HG03103 (cell line): ENCODE data around the gene MBOAT2.

ENCODE experiments used
- ATAC-seq: cut with Tn5 transposase; IDR thresholded peaks from one replicate; pipeline ENCODE4 v1.9.1; 2021; ENCODE audit warnings: low read depth; ENCODE audit not compliant: unreplicated experiment

MBOAT2 gene

GRCh38 chr2:8870441-8870840 lies 133.0 kb downstream of the MBOAT2 start:
- no peak for ATAC-seq

GRCh38 chr2:8867363-8867762 lies 136.1 kb downstream of the MBOAT2 start:
- no peak for ATAC-seq

- ATAC-seq: no peak
Measured at GRCh38 chr2:8863331-8863953, 140.0 kb downstream of the MBOAT2 start.

GRCh38 chr2:8862230-8862629 lies 141.3 kb downstream of the MBOAT2 start:
- ATAC-seq: no peak

GRCh38 chr2:8861797-8862196 lies 141.7 kb downstream of the MBOAT2 start:
- no peak for ATAC-seq

- ATAC-seq: no peak
Measured at GRCh38 chr2:8860239-8860638, 143.2 kb downstream of the MBOAT2 start.

- no peak for ATAC-seq
Measured at GRCh38 chr2:8858910-8859309, 144.6 kb downstream of the MBOAT2 start.

GRCh38 chr2:8858264-8858663 lies 145.2 kb downstream of the MBOAT2 start:
- ATAC-seq: no peak

GRCh38 chr2:8857709-8858108 lies 145.8 kb downstream of the MBOAT2 start:
- ATAC-seq: no peak

- ATAC-seq: no peak
Measured at GRCh38 chr2:8856176-8856575, 147.3 kb downstream of the MBOAT2 start.

- ATAC-seq: no peak
Measured at GRCh38 chr2:8855010-8855409, 148.5 kb downstream of the MBOAT2 start.

- ATAC-seq: no peak
Measured at GRCh38 chr2:8853426-8853825, 150.1 kb downstream of the MBOAT2 start.

GRCh38 chr2:8851811-8852560 lies 151.5 kb downstream of the MBOAT2 start:
- ATAC-seq: no peak

GRCh38 chr2:8850845-8851487 lies 152.5 kb downstream of the MBOAT2 start:
- no peak for ATAC-seq

- ATAC-seq: no peak
Measured at GRCh38 chr2:8849327-8849726, 154.2 kb downstream of the MBOAT2 start.

GRCh38 chr2:8848328-8849100 lies 155.0 kb downstream of the MBOAT2 start:
- no peak for ATAC-seq

- ATAC-seq: no peak
Measured at GRCh38 chr2:8847400-8847799, 156.1 kb downstream of the MBOAT2 start.

- no peak for ATAC-seq
Measured at GRCh38 chr2:8841932-8842331, 161.6 kb downstream of the MBOAT2 start.

- ATAC-seq: no peak
Measured at GRCh38 chr2:8840475-8841091, 162.9 kb downstream of the MBOAT2 start.

- no peak for ATAC-seq
Measured at GRCh38 chr2:8839189-8839965, 164.1 kb downstream of the MBOAT2 start.
